ENCODE data around the gene APC. TPM values are rescaled to one million over a fixed set of nuclear protein-coding genes. Genes with fewer than 3 reads are reported as not detected.

APC gene
- total RNA-seq, 1 experiment from 2014 or later: 33.7 TPM

DNA sequence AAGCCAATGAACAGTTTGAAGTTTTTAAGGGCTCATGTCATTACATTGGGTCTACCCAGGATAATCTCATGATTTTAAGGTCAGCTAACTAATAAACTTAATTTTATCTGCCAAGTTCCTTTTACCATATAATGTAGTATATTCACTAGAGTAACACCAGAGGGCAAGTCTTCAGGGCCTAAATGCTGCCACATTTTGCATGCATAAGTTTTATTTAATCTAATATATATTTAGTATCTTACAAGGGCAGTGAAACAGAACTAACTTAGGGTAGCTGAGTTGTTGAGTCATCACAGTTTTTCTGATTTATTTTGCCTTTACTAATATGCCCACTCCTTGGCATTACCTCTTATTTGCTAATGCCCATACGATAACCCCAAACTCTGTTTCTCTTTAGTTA lies 8.1 kb upstream of the APC start:
- CTCF ChIA-PET: interaction anchor here (0.6 kb wide), 1 partner anchor 143 kb away, joined by 12 read pairs; no protein-coding TSS in a partner anchor

DNA sequence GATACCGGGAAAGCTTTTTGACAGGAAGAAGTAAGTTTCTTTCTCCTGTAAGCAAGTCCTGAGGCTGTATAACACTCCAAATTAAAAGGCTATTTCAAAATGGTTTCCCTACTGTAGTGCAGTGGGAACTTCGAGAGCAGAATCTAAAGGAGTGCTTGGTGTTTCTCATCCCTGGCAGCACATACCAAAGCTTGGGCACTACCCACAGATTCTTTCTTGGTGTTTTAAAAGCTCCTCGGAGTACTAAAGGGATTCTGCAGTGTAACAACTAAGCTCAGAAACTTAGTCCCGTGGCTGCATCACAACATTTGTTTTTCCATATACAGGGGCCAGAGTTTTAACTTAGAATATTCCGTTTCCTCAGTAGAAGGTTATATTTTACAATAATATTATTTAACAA lies 5.6 kb upstream of the APC start:
- Histone ChIP-seq H3K27ac (ENCODE audit: low read length) (no peak overlapping the region), H3K36me3 (ENCODE audit: control insufficient read depth, insufficient read depth, low read length) (no peaks in the 10 kb centered on the region), H3K9me3 (ENCODE audit: control insufficient read depth, insufficient read depth, low read depth, low read length) (no peaks in the 10 kb centered on the region), H3K4me1 (ENCODE audit: control insufficient read depth, insufficient read depth, low read length) (no peaks in the 10 kb centered on the region; the same call in 1 of the 2 replicates), H3K4me3 (ENCODE audit: low read depth in 2 of 2, low read length in 2 of 2) (no peak overlapping the region), H3K27me3 (ENCODE audit: control insufficient read depth, insufficient read depth, low read length) (no peaks in the 10 kb centered on the region)
- no peak for ATAC-seq
- in situ Hi-C loops (cut with HindIII; ENCODE audit: low pct_unique_long_range_greater_than_20kb, low sequenced_read_pairs) (no loop called here), intact Hi-C loops (cut with micrococcal nuclease; ENCODE audit: unreplicated experiment) (no loop called here)
- no peak for DNase-seq (ENCODE audit: low read depth, low spot score)
- POLR2A ChIA-PET: no interaction called here
- CTCF ChIA-PET: no interaction called here
- no TSS peak for BruUV-seq (replicated peaks)
- TF ChIP-seq, protein P1, sequence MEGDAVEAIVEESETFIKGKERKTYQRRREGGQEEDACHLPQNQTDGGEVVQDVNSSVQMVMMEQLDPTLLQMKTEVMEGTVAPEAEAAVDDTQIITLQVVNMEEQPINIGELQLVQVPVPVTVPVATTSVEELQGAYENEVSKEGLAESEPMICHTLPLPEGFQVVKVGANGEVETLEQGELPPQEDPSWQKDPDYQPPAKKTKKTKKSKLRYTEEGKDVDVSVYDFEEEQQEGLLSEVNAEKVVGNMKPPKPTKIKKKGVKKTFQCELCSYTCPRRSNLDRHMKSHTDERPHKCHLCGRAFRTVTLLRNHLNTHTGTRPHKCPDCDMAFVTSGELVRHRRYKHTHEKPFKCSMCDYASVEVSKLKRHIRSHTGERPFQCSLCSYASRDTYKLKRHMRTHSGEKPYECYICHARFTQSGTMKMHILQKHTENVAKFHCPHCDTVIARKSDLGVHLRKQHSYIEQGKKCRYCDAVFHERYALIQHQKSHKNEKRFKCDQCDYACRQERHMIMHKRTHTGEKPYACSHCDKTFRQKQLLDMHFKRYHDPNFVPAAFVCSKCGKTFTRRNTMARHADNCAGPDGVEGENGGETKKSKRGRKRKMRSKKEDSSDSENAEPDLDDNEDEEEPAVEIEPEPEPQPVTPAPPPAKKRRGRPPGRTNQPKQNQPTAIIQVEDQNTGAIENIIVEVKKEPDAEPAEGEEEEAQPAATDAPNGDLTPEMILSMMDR (IDR thresholded peaks at IDR 0.05): no peak
- TF ChIP-seq SIN3A (IDR thresholded peaks at IDR 0.05; ENCODE audit: borderline replicate concordance, insufficient read depth, low read depth, low read length) (no peak), REST (IDR thresholded peaks at IDR 0.05; ENCODE audit: insufficient read depth in 1 of 2, low read depth in 2 of 2, low read length in 1 of 2) (no peak), TCF7L2 (IDR thresholded peaks at IDR 0.05; ENCODE audit: low read depth, low read length) (no peak), POLR2AphosphoS5 (IDR thresholded peaks at IDR 0.05; ENCODE audit: low read depth, low read length) (no peak)

More for the DNA sequence above, 8.1 kb upstream of the APC start:
- H3K36me3 ChIP-seq (ENCODE audit: control insufficient read depth, insufficient read depth, low read length): no peaks in the 10 kb centered on the region
- H3K27ac ChIP-seq (ENCODE audit: low read length): no peak overlapping the region
- H3K9me3 ChIP-seq (ENCODE audit: control insufficient read depth, insufficient read depth, low read depth, low read length): no peaks in the 10 kb centered on the region
- POLR2A ChIA-PET: no interaction called here
- in situ Hi-C loops (cut with HindIII; ENCODE audit: low pct_unique_long_range_greater_than_20kb, low sequenced_read_pairs): no loop called here
- ATAC-seq: no peak
- no peaks in the 10 kb centered on the region for H3K27me3 ChIP-seq (ENCODE audit: control insufficient read depth, insufficient read depth, low read length)
- no peak overlapping the region for H3K4me3 ChIP-seq (ENCODE audit: low read depth in 2 of 2, low read length in 2 of 2)
- DNase-seq (ENCODE audit: low read depth, low spot score): no peak
- TF ChIP-seq SIN3A (IDR thresholded peaks at IDR 0.05; ENCODE audit: borderline replicate concordance, insufficient read depth, low read depth, low read length) (no peak), REST (IDR thresholded peaks at IDR 0.05; ENCODE audit: insufficient read depth in 1 of 2, low read depth in 2 of 2, low read length in 1 of 2) (no peak), POLR2AphosphoS5 (IDR thresholded peaks at IDR 0.05; ENCODE audit: low read depth, low read length) (no peak), TCF7L2 (IDR thresholded peaks at IDR 0.05; ENCODE audit: low read depth, low read length) (no peak)
- TF ChIP-seq, protein P1 (IDR thresholded peaks at IDR 0.05): no peak
- no TSS peak for BruUV-seq (replicated peaks)
- no peaks in the 10 kb centered on the region; the same call in 1 of the 2 replicates for H3K4me1 ChIP-seq (ENCODE audit: control insufficient read depth, insufficient read depth, low read length)
- intact Hi-C loops (cut with micrococcal nuclease; ENCODE audit: unreplicated experiment): no loop called here
